PC-3 (cell line): ENCODE data around the gene TRIM44. TPM values are rescaled to one million over a fixed set of nuclear protein-coding genes. Genes with fewer than 3 reads are reported as not detected.

Experiments used
- ATAC-seq: fragments of 200-7000 bp; cut with Tn5 transposase; 2 replicates; pipeline ENCODE4 v1.9.1; 2020; ENCODE audit warnings: mild to moderate bottlenecking, moderate library complexity
- BruUV-seq: library from RNA; stranded (reverse); fragments of 400-500 nt; replicated peaks from 2 replicates; lab custom pipeline; 2021; lab: Mats Ljungman, UMichigan
- CTCF ChIA-PET: fragments of 300-600 bp; sonication (Branson Sonifier 250); formaldehyde crosslinking; loops from one replicate; lab custom pipeline; 2022; ENCODE audit warnings: antibody characterized with exemption; lab: Charles Lee
- POLR2A ChIA-PET: fragments of 300-600 bp; sonication (Branson Sonifier 250); formaldehyde crosslinking; loops from one replicate; lab custom pipeline; 2022; ENCODE audit warnings: antibody characterized with exemption; ENCODE audit not compliant: unreplicated experiment; lab: Charles Lee
- DNase-seq: peaks from one replicate; pipeline ENCODE4 v3.0.0-alpha.2; 2015
- H2AFZ ChIP-seq: fragments of 300-600 bp; sonication (generic); 2 replicates; pipeline ENCODE4 v1.6.0; 2016; ENCODE audit warnings: antibody characterized with exemption, low read length
- H3F3A ChIP-seq: fragments of 300-600 bp; sonication (generic); one replicate; pipeline ENCODE4 v1.6.0; 2017; ENCODE audit warnings: antibody characterized with exemption, low read length, control low read depth, mild to moderate bottlenecking; ENCODE audit not compliant: unreplicated experiment
- H3K27ac ChIP-seq: fragments of 300-600 bp; sonication (generic); 2 replicates; pipeline ENCODE4 v1.5.1; 2016; ENCODE audit warnings: mild to moderate bottlenecking, low read length
- H3K27me3 ChIP-seq: fragments of 300-600 bp; sonication (generic); 2 replicates; pipeline ENCODE4 v1.6.1; 2016; ENCODE audit warnings: low read length, mixed read lengths
- H3K36me3 ChIP-seq: fragments of 300-600 bp; sonication (generic); 2 replicates; pipeline ENCODE4 v1.6.1; 2016; ENCODE audit warnings: low read depth, mixed run types, low read length, mixed read lengths
- H3K4me1 ChIP-seq: fragments of 300-600 bp; sonication (generic); 2 replicates; pipeline ENCODE4 v1.5.1; 2016; ENCODE audit warnings: low read length; ENCODE audit not compliant: insufficient read depth
- H3K4me2 ChIP-seq: fragments of 300-600 bp; sonication (generic); 2 replicates; pipeline ENCODE4 v1.6.0; 2016; ENCODE audit warnings: low read length
- H3K4me3 ChIP-seq: fragments of 300-600 bp; sonication (generic); 2 replicates; pipeline ENCODE4 v1.5.1; 2016; ENCODE audit warnings: mild to moderate bottlenecking, low read length, mixed read lengths
- H3K79me2 ChIP-seq: fragments of 300-600 bp; sonication (generic); 2 replicates; pipeline ENCODE4 v1.6.1; 2017; ENCODE audit warnings: low read length, mixed read lengths
- H3K9ac ChIP-seq: fragments of 300-600 bp; sonication (generic); 2 replicates; pipeline ENCODE4 v1.6.0; 2016; ENCODE audit warnings: mild to moderate bottlenecking, low read length
- H3K9me2 ChIP-seq: fragments of 300-600 bp; sonication (generic); replicated peaks from 2 replicates; pipeline ENCODE4 v1.6.1; 2016; ENCODE audit warnings: mixed run types, low read length, mixed read lengths
- H3K9me3 ChIP-seq: fragments of 300-600 bp; sonication (generic); 2 replicates; pipeline ENCODE4 v1.6.1; 2016; ENCODE audit warnings: low read length, mixed read lengths
- H4K20me1 ChIP-seq: fragments of 300-600 bp; sonication (generic); 2 replicates; pipeline ENCODE4 v1.6.1; 2016; ENCODE audit warnings: low read length, mixed read lengths
- EZH2 ChIP-seq: fragments of 300-600 bp; sonication (generic); IDR thresholded peaks from one replicate; pipeline ENCODE4 v1.6.1; 2017; ENCODE audit warnings: antibody characterized with exemption, mild to moderate bottlenecking, low read length; ENCODE audit not compliant: unreplicated experiment
- EZH2phosphoT487 ChIP-seq: fragments of 300-600 bp; sonication (generic); IDR thresholded peaks from 2 replicates; pipeline ENCODE4 v1.6.1; 2018; ENCODE audit warnings: mild to moderate bottlenecking, antibody characterized with exemption, low read length, borderline replicate concordance
- intact Hi-C: fragments of 100-400 bp; cut with micrococcal nuclease; formaldehyde crosslinking; loops from 2 replicates; pipeline ENCODE4 v1.9.0; 2023
- total RNA-seq: library from RNA; depleted of rRNA; stranded (reverse); fragments of >200 nt; gene quantifications from 2 replicates; pipeline ENCODE4 v1.2.3, GENCODE V29; 2014
- TF ChIP-seq, protein P1 (sequence below): fragments of 300-600 bp; sonication (generic); conservative IDR thresholded peaks from 2 replicates; pipeline ENCODE4 v1.5.1; 2017; ENCODE audit warnings: antibody characterized with exemption, low read depth, mild to moderate bottlenecking, low read length

The TRIM44 gene
- total RNA-seq, 1 experiment from 2014 or later = 14.0 TPM

DNA sequence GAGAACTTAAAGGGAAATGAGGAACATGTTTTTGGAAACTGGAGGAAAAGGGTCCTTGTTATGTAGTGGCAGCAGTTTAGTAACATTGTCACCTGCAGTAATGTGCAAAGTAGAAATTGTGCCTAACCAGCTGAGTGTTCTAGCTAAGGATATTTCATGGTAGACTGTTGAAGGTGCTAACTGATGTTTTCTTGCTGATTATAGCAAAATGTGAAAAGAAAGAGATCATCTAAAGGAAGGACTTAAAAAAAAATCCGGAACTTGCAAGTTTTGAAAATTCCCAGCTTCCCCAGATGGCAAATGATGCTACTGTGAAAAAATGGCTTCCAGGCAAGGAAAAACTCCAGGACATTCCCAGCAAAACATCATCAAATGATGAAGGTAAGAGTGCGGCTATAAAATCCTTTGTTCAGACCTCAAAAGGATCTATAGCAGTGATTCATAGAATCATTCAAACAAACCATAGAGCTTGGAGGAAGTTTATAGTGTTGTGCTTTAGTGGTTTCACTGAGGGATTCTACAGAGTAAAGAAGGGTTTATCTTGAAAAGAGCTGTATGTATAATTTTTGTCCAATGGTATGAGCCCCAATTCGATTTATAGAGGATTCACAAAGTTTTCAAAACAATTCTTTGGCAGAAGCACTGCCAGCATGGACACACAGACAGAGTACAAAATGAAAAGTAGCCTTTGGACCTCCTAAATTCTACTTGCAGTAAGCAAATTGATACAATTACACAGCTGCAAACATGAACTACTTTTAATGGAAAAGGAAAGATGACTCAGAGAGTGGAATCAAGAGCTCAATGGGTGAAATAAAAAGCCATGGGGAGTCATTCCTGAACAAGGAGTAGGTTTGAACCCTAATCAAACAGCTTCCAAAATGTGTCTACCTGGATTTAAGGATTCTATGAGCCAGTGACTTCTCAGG lies 4.3 kb upstream of the TRIM44 start:
- Histone ChIP-seq H3K79me2 (peaks cover 5% of the 10 kb centered on the region), H3K4me1 (peaks cover 26% of the 10 kb centered on the region), H3K9ac (no peak overlapping the region), H2AFZ (peak overlapping the region; percentile 36; the same call in 1 of the 2 replicates), H3K9me2 (no peaks in the 10 kb centered on the region), H3K27me3 (no peaks in the 10 kb centered on the region), H3F3A (peaks cover 7% of the 10 kb centered on the region), H3K27ac (peak overlapping the region; percentile 70), H4K20me1 (no peaks in the 10 kb centered on the region), H3K9me3 (no peaks in the 10 kb centered on the region), H3K4me2 (peak overlapping the region; percentile 60; the same call in 1 of the 2 replicates), H3K36me3 (no peaks in the 10 kb centered on the region), H3K4me3 (no peak overlapping the region)
- POLR2A ChIA-PET = interaction anchor here (0.9 kb wide), 1 partner anchor 37 kb away, joined by 8 read pairs; no protein-coding TSS in a partner anchor
- peak; percentile 37 for ATAC-seq
- TF ChIP-seq, protein P1, sequence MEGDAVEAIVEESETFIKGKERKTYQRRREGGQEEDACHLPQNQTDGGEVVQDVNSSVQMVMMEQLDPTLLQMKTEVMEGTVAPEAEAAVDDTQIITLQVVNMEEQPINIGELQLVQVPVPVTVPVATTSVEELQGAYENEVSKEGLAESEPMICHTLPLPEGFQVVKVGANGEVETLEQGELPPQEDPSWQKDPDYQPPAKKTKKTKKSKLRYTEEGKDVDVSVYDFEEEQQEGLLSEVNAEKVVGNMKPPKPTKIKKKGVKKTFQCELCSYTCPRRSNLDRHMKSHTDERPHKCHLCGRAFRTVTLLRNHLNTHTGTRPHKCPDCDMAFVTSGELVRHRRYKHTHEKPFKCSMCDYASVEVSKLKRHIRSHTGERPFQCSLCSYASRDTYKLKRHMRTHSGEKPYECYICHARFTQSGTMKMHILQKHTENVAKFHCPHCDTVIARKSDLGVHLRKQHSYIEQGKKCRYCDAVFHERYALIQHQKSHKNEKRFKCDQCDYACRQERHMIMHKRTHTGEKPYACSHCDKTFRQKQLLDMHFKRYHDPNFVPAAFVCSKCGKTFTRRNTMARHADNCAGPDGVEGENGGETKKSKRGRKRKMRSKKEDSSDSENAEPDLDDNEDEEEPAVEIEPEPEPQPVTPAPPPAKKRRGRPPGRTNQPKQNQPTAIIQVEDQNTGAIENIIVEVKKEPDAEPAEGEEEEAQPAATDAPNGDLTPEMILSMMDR = no peak
- TF ChIP-seq EZH2phosphoT487 = no peak
- no peak for TF ChIP-seq EZH2
- no TSS peak for BruUV-seq
- peak; percentile 63 for DNase-seq
- intact Hi-C loops = no loop called here
- CTCF ChIA-PET = interaction anchor here (0.6 to 1.1 kb wide), 3 partner anchors 28 to 164 kb away, joined by 3 to 5 read pairs (median 3); no protein-coding TSS in a partner anchor

DNA sequence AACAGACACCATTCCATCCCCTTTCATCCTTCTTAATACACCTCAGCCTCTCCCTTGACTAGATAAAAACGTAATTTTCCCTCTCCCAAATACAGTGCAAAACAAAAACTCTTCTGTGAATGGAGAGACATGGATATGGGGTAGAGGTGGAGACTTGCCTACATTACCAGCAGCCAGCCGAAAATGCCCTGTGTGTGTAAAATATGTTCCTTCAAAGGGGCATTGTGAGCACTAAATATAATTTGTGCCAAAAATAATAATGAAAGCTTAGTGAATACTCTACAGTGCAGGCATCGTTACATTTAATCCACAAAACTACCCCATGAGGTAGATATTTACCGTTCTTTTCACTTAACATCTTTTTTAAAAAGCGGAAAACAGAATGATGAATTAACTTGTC lies 1.0 kb upstream of the TRIM44 start:
- ChIA-PET POLR2A (no interaction called here), CTCF (no interaction called here)

More for the DNA sequence above, 1.0 kb upstream of the TRIM44 start:
- Histone ChIP-seq H3K9me2 (no peaks in the 10 kb centered on the region), H2AFZ (peak overlapping the region; percentile 74), H3K27ac (peak overlapping the region; percentile 91), H3K4me2 (peak overlapping the region; percentile 98), H3K27me3 (no peaks in the 10 kb centered on the region), H3K9me3 (0 out of 2 replicates have a peak, but pooled peaks cover 5% of the 10 kb centered on the region), H3K9ac (peak overlapping the region; percentile 90), H3K79me2 (peaks cover 37% of the 10 kb centered on the region), H3K36me3 (peaks cover 17% of the 10 kb centered on the region; the same call in 1 of the 2 replicates), H3K4me1 (peaks cover 31% of the 10 kb centered on the region), H4K20me1 (no peaks in the 10 kb centered on the region), H3K4me3 (peak overlapping the region; percentile 74), H3F3A (peaks cover 7% of the 10 kb centered on the region)
- TF ChIP-seq, protein P1 = no peak
- TF ChIP-seq EZH2phosphoT487 (no peak), EZH2 (no peak)
- intact Hi-C loops = no loop called here
- BruUV-seq = TSS peak; percentile 94
- DNase-seq (no peak), ATAC-seq (no peak)
